ENCODE measurements around the gene MTG2.

MTG2 gene

DNA sequence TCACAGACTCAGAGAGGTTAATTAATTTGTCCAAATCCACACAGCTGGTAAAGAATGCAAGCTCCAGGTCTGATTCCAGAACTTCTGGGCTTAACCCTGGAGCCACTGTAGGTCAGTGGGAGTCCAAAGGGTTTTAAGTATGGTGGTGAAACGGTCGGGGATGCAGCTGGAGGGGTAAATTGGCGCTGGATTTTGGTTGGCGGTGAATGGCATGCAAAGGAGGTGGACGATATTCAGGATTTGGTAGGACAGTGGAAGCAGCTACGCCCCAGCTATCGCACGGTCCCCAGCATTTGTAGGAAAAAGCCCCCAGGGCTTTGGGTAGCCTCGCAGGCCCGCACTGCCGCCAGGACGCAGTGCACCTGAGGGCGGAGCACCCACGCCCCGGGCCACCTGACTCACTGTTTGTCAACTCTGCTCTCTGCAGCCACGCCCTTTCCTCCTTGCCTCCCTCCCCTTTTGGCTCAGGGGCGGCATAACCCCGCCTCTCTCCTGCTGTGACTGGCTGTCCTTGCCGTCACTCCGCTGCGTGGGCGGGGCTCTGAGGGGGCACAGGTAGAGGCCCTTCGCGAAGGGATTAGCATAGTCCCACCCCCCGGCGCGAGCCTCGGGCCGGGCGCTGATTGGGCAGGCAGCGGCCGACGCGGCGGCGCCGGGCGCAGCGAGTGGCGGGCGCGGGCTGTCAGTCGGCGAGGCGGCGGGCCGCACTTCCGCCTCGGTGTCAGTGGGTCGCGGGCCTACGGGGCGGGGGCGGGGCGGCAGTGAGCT, 55.2 kb downstream of the MTG2 start, which contains the start of gene OSBPL2:
Gene OSBPL2, plus strand, starts transcription at position 721 of the 768 bp plus-strand sequence. CDS start 17,664 bp downstream, outside the sequence.
- TF ChIP-seq, protein P1, sequence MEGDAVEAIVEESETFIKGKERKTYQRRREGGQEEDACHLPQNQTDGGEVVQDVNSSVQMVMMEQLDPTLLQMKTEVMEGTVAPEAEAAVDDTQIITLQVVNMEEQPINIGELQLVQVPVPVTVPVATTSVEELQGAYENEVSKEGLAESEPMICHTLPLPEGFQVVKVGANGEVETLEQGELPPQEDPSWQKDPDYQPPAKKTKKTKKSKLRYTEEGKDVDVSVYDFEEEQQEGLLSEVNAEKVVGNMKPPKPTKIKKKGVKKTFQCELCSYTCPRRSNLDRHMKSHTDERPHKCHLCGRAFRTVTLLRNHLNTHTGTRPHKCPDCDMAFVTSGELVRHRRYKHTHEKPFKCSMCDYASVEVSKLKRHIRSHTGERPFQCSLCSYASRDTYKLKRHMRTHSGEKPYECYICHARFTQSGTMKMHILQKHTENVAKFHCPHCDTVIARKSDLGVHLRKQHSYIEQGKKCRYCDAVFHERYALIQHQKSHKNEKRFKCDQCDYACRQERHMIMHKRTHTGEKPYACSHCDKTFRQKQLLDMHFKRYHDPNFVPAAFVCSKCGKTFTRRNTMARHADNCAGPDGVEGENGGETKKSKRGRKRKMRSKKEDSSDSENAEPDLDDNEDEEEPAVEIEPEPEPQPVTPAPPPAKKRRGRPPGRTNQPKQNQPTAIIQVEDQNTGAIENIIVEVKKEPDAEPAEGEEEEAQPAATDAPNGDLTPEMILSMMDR (IDR thresholded peaks at IDR 0.05) = no peak
- H3K4me3 ChIP-seq = peak within 1 kb of the TSS; percentile 95
- peak; percentile 100 for DNase-seq (ENCODE audit: low spot score)
- peak within 1 kb of the TSS; percentile 71 to 88 for H3K27ac ChIP-seq

DNA sequence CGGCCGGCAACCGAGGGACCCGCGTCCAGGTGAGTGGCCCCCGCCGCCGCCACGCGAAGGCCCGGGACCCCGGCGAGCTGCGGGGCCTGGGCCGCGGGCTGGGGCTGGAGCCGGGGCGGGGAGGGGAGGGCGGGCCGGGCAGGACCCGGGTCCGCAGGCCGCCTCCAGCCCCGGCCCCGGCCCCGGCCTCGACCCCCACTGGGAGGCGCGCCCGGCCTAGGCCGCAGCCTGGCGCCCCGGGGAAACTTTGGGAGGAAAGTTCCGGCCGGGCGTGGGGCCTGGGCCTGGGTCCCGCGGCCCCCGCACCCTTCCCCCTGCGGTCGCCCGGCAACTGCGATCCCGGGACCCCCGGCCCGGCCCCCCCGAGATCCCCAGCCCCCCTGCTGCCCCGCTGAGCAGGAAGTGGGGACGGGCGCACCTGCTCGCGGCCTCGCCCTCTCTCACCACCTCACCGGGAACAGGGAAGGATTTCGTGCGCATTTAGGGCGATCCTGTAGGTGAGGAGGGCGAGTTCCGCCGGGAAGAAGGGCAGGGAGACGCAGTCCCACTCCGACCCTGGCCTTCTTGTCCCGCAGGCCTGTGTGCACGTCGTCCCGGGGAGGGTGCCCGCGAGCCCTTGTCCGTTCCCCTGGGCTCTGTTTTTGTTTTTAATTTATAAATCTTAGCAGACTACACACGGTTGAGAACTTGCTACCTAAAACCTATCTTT, 55.9 kb downstream of the MTG2 start:
- Histone ChIP-seq H3K27ac (peak overlapping the region; percentile 71 to 88), H3K4me3 (peak overlapping the region; percentile 95)
- no peak for DNase-seq (ENCODE audit: low spot score)
- TF ChIP-seq, protein P1 (IDR thresholded peaks at IDR 0.05) = no peak

DNA sequence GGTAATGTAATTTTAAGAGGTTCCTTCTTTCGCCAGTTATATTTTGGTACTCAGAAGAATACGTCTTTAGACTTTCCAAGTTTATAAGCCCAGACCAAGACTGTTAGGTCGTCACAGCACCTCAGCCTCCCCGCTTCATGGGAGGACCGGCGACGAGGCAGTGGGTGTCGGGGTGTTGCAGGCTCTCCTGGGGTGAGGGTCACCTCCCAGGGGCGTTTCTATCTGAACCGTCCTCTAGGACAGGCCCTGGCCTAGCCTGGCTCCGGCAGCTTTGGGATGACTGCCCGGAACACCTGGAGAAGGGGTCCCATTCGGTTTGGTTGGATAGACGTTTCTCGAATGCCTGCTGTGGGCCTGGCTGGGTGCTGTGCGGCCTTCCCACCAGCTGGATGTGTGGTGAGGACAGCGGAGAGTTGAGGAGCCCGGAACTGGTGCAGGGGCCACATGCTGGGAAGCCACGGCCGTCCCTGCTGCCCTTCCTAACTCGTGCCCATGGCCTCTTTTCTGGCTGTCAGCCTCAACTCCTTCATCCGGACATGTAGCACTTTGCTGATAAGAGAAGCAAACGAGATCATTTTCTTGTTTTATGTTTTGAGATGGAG, 56.6 kb downstream of the MTG2 start:
- TF ChIP-seq, protein P1 (IDR thresholded peaks at IDR 0.05) = no peak
- peak overlapping the region; percentile 95 for H3K4me3 ChIP-seq
- no peak for DNase-seq (ENCODE audit: low spot score)
- peak overlapping the region; percentile 23 to 71 for H3K27ac ChIP-seq

DNA sequence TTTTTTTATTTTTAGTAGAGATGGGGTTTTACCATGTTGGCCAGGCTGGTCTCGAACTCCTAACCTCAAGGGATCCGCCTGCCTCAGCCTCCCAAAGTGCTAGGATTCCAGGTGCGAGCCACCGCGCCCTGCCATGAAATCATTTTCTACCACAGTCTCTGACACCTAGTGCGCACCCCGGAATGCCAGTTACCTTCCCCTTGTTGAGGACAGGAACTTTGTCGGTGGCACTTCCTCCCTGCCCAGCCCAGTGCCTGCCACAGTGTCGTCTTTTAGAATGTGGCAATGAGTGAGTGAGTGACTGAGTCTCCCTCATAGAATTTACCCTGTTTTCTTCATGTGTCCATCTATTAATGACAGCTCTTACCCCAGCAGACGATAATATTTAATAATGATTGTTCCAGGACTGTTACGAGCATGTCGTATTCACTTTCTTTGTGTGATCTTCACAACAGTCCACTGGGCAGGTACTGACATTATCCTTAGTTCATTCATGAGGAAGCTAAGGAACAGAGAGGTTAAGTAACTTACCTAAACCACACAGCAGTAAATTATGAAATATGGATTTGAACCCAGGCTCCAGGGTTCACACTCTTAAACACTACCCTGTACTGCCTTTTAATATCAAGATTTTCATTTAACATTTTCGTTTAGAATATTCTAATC, 57.3 kb downstream of the MTG2 start:
- no peak for DNase-seq (ENCODE audit: low spot score)
- H3K27ac ChIP-seq = no peak overlapping the region
- TF ChIP-seq, protein P1 (IDR thresholded peaks at IDR 0.05) = no peak
- peak overlapping the region; percentile 95 for H3K4me3 ChIP-seq

DNA sequence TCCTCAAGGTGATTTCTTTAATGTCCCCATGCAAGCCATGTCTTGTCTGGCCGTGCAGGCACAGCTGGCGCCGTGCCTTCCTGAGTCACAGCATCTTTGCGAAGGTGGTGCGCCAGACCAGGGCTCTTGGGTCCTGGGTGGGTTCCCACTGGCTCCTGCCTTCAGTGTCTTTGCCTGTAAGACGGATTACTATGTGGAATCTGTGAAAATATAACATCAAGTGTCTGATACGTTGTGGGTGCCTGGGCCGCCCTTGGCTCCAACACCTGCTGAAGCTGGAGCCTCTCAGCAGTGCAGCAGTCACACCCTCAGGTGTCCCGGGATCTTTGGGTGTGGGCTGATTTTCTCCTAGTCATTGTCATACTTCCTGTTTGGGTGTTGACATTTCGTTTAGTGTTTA, 58.7 kb downstream of the MTG2 start:
- no peak for DNase-seq (ENCODE audit: low spot score)
- H3K4me3 ChIP-seq = no peak overlapping the region
- H3K27ac ChIP-seq = no peak overlapping the region
- TF ChIP-seq, protein P1 (IDR thresholded peaks at IDR 0.05) = no peak

DNA sequence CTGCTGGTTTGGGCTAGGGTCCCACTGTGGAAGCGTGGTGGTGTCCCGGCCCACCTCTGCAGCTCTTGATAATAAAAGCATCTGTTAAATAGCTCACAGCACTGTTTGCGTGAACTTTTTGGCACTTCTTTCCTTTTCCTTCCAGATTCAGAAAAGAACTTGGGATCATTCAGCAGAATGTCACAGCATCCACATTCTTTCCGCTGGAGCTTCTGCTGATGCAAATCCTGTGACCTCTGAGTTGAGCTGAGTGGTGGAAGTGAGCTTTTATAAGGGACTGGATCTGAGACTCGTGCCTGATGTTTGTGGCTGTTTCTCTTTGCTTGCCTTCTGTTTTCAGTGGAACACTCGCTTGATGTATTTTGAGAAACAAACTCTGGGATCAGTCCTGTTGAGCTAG, 59.3 kb downstream of the MTG2 start:
- DNase-seq (ENCODE audit: low spot score) = no peak
- Histone ChIP-seq H3K4me3 (no peak overlapping the region), H3K27ac (no peak overlapping the region)
- TF ChIP-seq, protein P1 (IDR thresholded peaks at IDR 0.05) = no peak
